Urinary bladder (tissue), 4 donors: Measurements from ENCODE around the gene HYI. TPM values are rescaled to one million over a fixed set of nuclear protein-coding genes. Genes with fewer than 3 reads are reported as not detected.
"Not testable (repeated sequence)": the region's sequence is repeated elsewhere in the genome, so short reads cannot be mapped to it uniquely, and the experiment has no call there.

Source experiments
- DNase-seq: peaks from one replicate; pipeline ENCODE4 v3.0.0-alpha.2; 2015; ENCODE audit errors: extremely low spot score
- H3K27ac ChIP-seq: one replicate; pipeline ENCODE4 v1.5.1; 2013; ENCODE audit warnings: low read depth, mild to moderate bottlenecking, moderate library complexity
- H3K36me3 ChIP-seq: one replicate; pipeline ENCODE4 v1.6.1; 2013; ENCODE audit warnings: mild to moderate bottlenecking, moderate library complexity; ENCODE audit not compliant: insufficient read depth
- H3K4me1 ChIP-seq: one replicate; pipeline ENCODE4 v1.6.1; 2013; ENCODE audit warnings: mild to moderate bottlenecking, moderate library complexity; ENCODE audit not compliant: insufficient read depth
- H3K4me3 ChIP-seq: one replicate; pipeline ENCODE4 v1.5.1; 2013; ENCODE audit warnings: low read depth, low read length
- WGBS: extraction: QIAGEN DNeasy Blood & Tissue Kit; methylation state at CpG from one replicate; pipeline ENCODE4 v1.1.7; 2013; 5-methylcytosine and 5-hydroxymethylcytosine counted together
- polyA plus RNA-seq: library from polyadenylated mRNA; stranded (reverse); fragments of 200-250 nt; gene quantifications from one replicate; pipeline ENCODE4 v1.2.3, GENCODE V29; 2013
- total RNA-seq: library from RNA; depleted of rRNA; stranded (reverse); fragments of >200 nt; gene quantifications from one replicate; pipeline ENCODE4 v1.2.3, GENCODE V29; 2014
- donor health status: healthy with polysubstance abuse.
- donor health status: healthy.

HYI gene
- total and polyA plus RNA-seq, 2 donors = 27.8 to 49.3 TPM

- H3K36me3 ChIP-seq, H3K4me3 ChIP-seq, H3K27ac ChIP-seq, H3K4me1 ChIP-seq, DNase-seq: not testable (repeated sequence)
- WGBS = 55% methylated on average over 8 of the region's 10 CpGs
Observed at GRCh38 chr1:43475611-43476401, 22.1 kb upstream of the HYI start.

GRCh38 chr1:43473463-43473862 is 19.7 kb upstream of the HYI start:
- DNase-seq = no peak
- Histone ChIP-seq H3K4me3 (no peak overlapping the region), H3K36me3 (no peaks in the 10 kb centered on the region), H3K4me1 (no peaks in the 10 kb centered on the region), H3K27ac (no peak overlapping the region)
- WGBS = 75% methylated on average over 4 of the region's 4 CpGs

- DNase-seq, H3K4me1 ChIP-seq, H3K4me3 ChIP-seq, H3K27ac ChIP-seq, H3K36me3 ChIP-seq: not testable (repeated sequence)
- 46% methylated on average over 5 of the region's 6 CpGs for WGBS
Observed at GRCh38 chr1:43472463-43473151, 18.9 kb upstream of the HYI start.

- 74% methylated on average over 5 of the region's 5 CpGs for WGBS
- DNase-seq = no peak
- Histone ChIP-seq H3K4me3 (no peak overlapping the region), H3K27ac (no peak overlapping the region), H3K4me1 (no peaks in the 10 kb centered on the region), H3K36me3 (no peaks in the 10 kb centered on the region)
Observed at GRCh38 chr1:43472087-43472462, 18.3 kb upstream of the HYI start.

GRCh38 chr1:43469932-43470331 is 16.2 kb upstream of the HYI start:
- DNase-seq = no peak
- Histone ChIP-seq H3K36me3 (no peaks in the 10 kb centered on the region), H3K27ac (no peak overlapping the region), H3K4me3 (no peak overlapping the region), H3K4me1 (no peaks in the 10 kb centered on the region)
- 64% methylated on average over 1 of the region's 1 CpG for WGBS

GRCh38 chr1:43468414-43468813 is 14.7 kb upstream of the HYI start:
- Histone ChIP-seq H3K4me3 (no peak overlapping the region), H3K4me1 (no peaks in the 10 kb centered on the region), H3K36me3 (no peaks in the 10 kb centered on the region), H3K27ac (no peak overlapping the region)
- 77% methylated on average over 3 of the region's 3 CpGs for WGBS
- no peak for DNase-seq

- no peak overlapping the region for H3K27ac ChIP-seq
- H3K4me1 ChIP-seq = no peaks in the 10 kb centered on the region
- no peak for DNase-seq
- H3K4me3 ChIP-seq = no peak overlapping the region
- H3K36me3 ChIP-seq = no peaks in the 10 kb centered on the region
- 68% methylated on average over 2 of the region's 2 CpGs for WGBS
Observed at GRCh38 chr1:43466403-43466802, 12.7 kb upstream of the HYI start.

GRCh38 chr1:43465505-43466067 is 11.9 kb upstream of the HYI start:
- DNase-seq = no peak
- WGBS = 75% methylated on average over 3 of the region's 3 CpGs
- H3K36me3 ChIP-seq = no peaks in the 10 kb centered on the region
- H3K27ac ChIP-seq = no peak overlapping the region
- H3K4me1 ChIP-seq = no peaks in the 10 kb centered on the region
- H3K4me3 ChIP-seq = no peak overlapping the region

- no peak for DNase-seq
- WGBS = 76% methylated on average over 13 of the region's 13 CpGs
Observed at GRCh38 chr1:43464681-43465504, 11.2 kb upstream of the HYI start.

GRCh38 chr1:43463479-43463878 is 9.7 kb upstream of the HYI start:
- no peaks in the 10 kb centered on the region for H3K36me3 ChIP-seq
- H3K4me3 ChIP-seq = no peak overlapping the region
- 39% methylated on average over 2 of the region's 2 CpGs for WGBS
- H3K4me1 ChIP-seq = no peaks in the 10 kb centered on the region
- no peak for DNase-seq
- no peak overlapping the region for H3K27ac ChIP-seq

More at GRCh38 chr1:43464681-43465504, 11.2 kb upstream of the HYI start:
- Histone ChIP-seq H3K4me3 (no peak overlapping the region), H3K36me3 (no peaks in the 10 kb centered on the region), H3K4me1 (no peaks in the 10 kb centered on the region), H3K27ac (no peak overlapping the region)

- WGBS = 85% methylated on average over 5 of the region's 5 CpGs
- no peak overlapping the region for H3K27ac ChIP-seq
- H3K36me3 ChIP-seq = no peaks in the 10 kb centered on the region
- no peak overlapping the region for H3K4me3 ChIP-seq
- H3K4me1 ChIP-seq = no peaks in the 10 kb centered on the region
- DNase-seq = no peak
Observed at GRCh38 chr1:43460988-43461693, 7.4 kb upstream of the HYI start.

- not testable (repeated sequence) for H3K4me3 ChIP-seq, H3K27ac ChIP-seq, H3K36me3 ChIP-seq, H3K4me1 ChIP-seq, DNase-seq
- 85% methylated on average over 3 of the region's 3 CpGs for WGBS
Observed at GRCh38 chr1:43458379-43458778, 4.6 kb upstream of the HYI start.
